Embryonic facial prominence (tissue), 1 donor: ENCODE measurements around the gene ABHD18.
"Not testable (repeated sequence)": the region's sequence is repeated elsewhere in the genome, so short reads cannot be mapped to it uniquely, and the experiment has no call there.

Source experiments
- DNase-seq: peaks from one replicate; pipeline ENCODE4 v3.0.0-alpha.2; 2016; ENCODE audit errors: extremely low spot score

The ABHD18 gene

GRCh38 chr4:127993151-127993550 lies 27.9 kb downstream of the ABHD18 start:
- DNase-seq = no peak

- no peak for DNase-seq
These were observed 30.6 kb downstream of the ABHD18 start for GRCh38 chr4:127995776-127996175.

DNA sequence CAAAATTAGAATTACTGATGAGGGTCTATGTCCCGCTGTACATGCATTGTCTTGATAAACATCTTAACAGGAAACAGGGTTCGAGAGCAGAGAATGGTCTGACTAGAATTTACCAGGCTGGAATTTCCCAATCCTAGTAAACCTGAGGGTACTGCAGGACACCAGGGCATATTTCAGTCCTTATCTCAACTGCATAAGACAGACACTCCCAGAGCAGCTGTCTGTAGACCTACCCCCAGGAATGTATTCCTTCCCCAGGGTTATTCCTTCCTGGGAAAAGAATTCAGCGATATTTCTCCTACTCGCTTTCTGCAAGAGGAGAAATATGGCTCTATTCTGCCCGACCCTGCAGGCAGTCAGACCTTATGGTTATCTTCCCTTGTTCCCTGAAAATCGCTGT lies 31.3 kb downstream of the ABHD18 start:
- not testable (repeated sequence) for DNase-seq

- no peak for DNase-seq
These were observed 32.6 kb downstream of the ABHD18 start for GRCh38 chr4:127997534-127998388.

DNA sequence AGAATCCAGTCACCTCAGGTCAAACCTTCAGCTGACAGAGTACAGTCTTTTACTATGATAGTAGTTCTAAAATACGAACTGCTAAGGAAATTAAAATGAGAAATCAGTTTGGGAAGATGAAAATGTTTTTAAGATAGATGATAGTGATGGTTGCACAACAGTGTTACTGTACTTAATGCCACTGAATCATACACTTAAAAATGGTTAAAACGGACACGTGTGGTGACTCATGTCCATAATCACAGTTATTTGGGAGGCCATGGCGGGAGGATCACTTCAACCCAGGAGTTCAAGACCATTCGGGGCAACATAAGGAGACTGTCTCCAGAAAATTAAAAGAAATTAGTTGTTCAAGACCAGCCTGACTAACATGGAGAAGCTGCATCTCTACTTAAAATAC lies 41.4 kb downstream of the ABHD18 start:
- DNase-seq = no peak

GRCh38 chr4:128009428-128009827 lies 44.2 kb downstream of the ABHD18 start:
- no peak for DNase-seq

DNA sequence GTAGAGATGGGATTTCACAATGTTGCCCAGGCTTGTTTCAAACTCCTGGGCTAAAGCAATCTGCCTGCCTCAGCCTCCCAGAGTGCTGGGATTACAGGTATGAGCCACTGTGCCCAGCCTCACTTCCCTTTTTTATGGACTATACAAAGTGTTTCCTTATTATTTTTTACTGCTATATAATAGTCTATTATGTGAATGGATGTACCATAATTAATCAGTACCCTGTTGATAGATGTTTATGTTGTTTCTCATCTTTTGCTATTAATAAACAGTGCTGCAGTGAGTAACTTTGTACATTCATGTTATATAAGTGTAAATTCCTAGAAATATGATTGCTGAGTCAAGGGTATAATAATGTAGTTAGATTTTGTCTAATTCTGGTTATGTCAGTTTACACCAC lies 60.1 kb downstream of the ABHD18 start:
- DNase-seq = no peak

DNA sequence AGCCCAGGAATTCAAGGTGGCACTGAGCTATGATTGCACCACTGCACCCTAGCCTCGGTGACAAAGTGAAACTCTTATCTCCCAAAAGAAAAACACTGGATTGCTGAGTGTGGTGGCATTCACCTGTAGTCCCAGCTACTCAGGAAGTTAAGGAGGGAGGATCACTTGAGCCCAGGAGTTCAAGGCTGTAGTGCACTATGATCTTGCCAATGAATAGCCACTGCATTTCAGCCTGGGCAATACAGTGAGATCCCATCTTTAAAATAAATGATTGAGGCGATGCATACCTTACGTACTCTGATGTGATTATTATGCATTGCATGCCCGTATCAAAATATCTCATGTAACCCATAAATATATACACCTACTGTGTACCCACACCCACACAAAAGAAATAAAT lies 64.7 kb downstream of the ABHD18 start:
- no peak for DNase-seq

GRCh38 chr4:128031756-128032384 lies 66.7 kb downstream of the ABHD18 start:
- no peak for DNase-seq

GRCh38 chr4:128039568-128039967 lies 74.4 kb downstream of the ABHD18 start:
- no peak for DNase-seq

GRCh38 chr4:128047019-128047418 lies 81.8 kb downstream of the ABHD18 start:
- not testable (repeated sequence) for DNase-seq

GRCh38 chr4:128047514-128047913 lies 82.3 kb downstream of the ABHD18 start:
- not testable (repeated sequence) for DNase-seq

DNA sequence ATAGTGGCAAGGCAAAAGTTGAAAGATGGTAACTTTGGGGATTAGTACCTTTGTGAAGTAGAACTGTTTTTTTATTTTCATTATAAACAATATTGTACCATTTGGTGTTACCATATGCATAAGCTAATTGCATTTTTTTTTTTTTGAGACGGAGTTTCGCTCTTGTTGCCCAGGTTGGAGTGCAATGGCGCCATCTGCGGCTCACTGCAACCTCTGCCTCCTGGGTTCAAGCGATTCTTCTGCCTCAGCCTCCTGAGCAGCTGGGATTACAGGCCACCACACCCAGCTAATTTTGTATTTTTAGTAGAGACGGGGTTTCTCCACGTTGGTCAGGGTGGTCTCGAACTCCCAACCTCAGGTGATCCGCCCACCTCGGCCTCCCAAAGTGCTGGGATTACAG lies 86.0 kb downstream of the ABHD18 start:
- not testable (repeated sequence) for DNase-seq

GRCh38 chr4:128054907-128055306 lies 89.7 kb downstream of the ABHD18 start:
- not testable (repeated sequence) for DNase-seq

- not testable (repeated sequence) for DNase-seq
These were observed 90.4 kb downstream of the ABHD18 start for GRCh38 chr4:128055441-128056206.

DNA sequence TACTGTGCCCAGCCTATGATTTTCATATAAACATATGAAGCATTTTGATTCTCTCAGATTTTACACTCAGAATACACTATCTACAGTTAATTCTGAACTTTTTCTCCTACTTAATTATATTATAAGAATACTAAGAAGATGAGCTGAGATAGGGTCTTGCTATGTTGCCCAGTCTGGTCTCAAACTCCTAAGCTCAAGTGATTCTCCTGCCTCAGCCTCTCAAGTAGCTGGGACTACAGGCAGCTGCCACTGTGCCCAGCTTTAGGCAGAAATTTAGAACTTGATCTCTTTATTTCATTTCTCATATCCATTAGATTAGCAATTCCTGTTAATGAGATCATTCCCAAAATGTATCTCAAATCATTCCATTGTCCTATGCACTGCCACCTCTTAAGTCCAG lies 91.2 kb downstream of the ABHD18 start:
- no peak for DNase-seq

DNA sequence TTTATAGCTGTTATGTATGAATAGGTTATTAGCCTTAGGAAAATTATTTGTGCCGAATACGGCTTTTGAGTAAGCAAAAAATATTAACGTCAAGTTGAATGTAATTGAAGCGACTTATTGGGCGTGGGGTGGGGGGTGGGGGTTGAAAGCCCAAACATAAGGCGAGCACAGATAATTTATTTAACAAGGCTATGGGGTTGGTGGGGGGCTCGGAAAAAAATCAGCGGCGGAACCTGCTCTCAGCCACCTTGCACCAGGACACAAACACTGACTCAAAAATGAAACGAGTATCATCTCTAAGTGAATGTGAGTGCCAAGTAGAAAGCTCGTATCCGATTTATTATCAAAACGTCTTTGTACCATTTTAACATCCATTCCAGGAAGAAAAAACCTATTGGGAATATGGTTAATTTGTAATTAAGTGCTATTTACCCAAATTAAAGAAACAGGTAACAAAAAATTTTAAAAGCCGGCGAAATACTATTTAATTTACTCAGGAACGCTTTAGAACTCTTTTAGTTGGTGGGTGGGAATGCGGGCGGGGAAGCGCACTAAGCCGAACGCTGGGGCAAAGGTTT lies 95.0 kb downstream of the ABHD18 start:
- DNase-seq = no peak

- peak; percentile 95 for DNase-seq
These were observed 95.7 kb downstream of the ABHD18 start, which contains the start of gene LARP1B for GRCh38 chr4:128060699-128061565. TSS of gene LARP1B (plus strand) at chr4:128061312. CDS start at chr4:128074952, 13,640 bp downstream.

DNA sequence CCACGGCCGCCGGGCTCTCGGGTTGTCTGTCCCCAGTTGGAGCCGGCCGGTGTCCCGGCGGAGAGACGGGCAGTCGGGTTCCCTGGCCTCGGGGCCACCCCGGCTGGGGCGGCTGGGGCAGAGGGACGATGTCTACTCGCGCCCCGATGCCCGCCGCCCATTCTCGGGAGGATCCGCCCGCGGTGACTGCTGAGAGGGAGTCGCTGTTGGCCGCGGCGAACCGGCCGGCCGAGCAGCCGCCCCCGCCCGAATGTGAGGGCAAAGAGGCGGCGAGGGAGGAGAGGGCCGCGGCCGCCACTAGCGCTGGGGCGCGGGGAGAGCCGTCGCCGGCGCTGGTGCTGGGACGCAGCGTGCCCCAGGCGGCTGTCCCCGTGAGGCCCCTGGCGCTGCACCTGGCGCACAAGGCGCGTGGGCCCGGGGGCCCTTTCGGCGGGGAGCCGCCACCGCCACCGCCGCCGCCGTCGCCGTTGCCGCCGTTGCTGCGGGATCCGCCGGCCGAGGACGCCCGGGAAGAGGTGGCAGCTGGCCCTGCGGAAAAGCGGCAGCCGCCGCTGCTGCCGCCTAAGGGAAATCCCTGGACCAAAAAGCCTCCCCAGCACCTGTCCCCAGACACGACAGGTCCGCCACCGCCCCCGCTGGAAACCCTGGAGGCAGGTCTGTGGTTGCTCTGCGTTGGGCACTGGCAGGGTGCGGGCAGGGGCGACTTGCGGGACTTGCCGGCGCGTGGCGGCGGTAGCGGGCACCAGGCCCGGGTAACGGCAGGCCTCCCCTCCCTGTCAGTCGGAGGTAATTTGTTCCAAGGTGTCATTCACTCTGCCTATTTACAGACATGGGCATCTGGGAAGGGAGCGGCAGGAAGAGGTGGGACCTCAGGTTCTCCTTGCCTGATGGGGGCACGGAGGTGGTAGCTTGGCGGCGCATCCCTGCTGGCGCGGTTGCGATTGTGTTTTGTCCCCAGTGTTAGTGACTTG lies 96.6 kb downstream of the ABHD18 start:
- no peak for DNase-seq

DNA sequence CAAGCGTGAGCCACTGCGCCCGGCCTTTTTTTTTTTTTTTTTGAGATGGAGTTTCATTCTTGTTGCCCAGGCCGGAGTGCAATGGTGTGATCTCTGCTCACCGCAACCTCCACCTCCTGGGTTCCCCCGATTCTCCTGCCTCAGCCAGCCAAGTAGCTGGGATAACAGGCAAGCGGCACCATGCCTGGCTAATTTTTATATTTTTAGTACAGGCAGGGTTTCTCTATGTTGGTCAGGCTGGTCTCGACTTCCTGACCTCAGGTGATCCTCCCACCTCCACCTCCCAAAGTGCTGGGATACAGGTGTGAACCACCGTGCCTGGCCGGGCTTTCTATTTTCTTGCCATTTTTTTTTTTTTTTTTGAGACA lies 101.2 kb downstream of the ABHD18 start:
- DNase-seq = not testable (repeated sequence)
